Mesendoderm (in vitro differentiated cells): ENCODE data around the gene HMCN2.

Source experiments
- DNase-seq: peaks from one replicate; pipeline ENCODE4 v3.0.0; 2013
- H2AK5ac ChIP-seq: 2 replicates; pipeline ENCODE4 v1.6.1; 2013; ENCODE audit warnings: low read length, inconsistent platforms
- H2BK120ac ChIP-seq: 2 replicates; pipeline ENCODE4 v1.6.1; 2013; ENCODE audit warnings: low read depth, mild to moderate bottlenecking, low read length, moderate library complexity, mixed read lengths
- H2BK15ac ChIP-seq: replicated peaks from 2 replicates; pipeline ENCODE4 v1.6.1; 2013; ENCODE audit warnings: low read depth, mild to moderate bottlenecking, moderate library complexity
- H2BK5ac ChIP-seq: 2 replicates; pipeline ENCODE4 v1.6.1; 2013; ENCODE audit warnings: low read length, inconsistent platforms
- H3K18ac ChIP-seq: 2 replicates; pipeline ENCODE4 v1.6.1; 2013; ENCODE audit warnings: mild to moderate bottlenecking, low read length, mixed read lengths
- H3K23ac ChIP-seq: one replicate; pipeline ENCODE4 v1.6.1; 2013; ENCODE audit warnings: low read length
- H3K27ac ChIP-seq: 2 replicates; pipeline ENCODE4 v1.5.1; 2013; ENCODE audit warnings: low read depth, mild to moderate bottlenecking, inconsistent platforms, low read length, moderate library complexity
- H3K27me3 ChIP-seq: 2 replicates; pipeline ENCODE4 v1.6.1; 2013; ENCODE audit warnings: low read length, control low read depth, mild to moderate bottlenecking, inconsistent platforms; ENCODE audit not compliant: insufficient read depth, poor library complexity
- H3K36me3 ChIP-seq: 2 replicates; pipeline ENCODE4 v1.6.1; 2013; ENCODE audit warnings: low read length, inconsistent platforms; ENCODE audit not compliant: control insufficient read depth, insufficient read depth
- H3K4ac ChIP-seq: one replicate; pipeline ENCODE4 v1.6.1; 2013; ENCODE audit warnings: low read depth, mild to moderate bottlenecking, low read length, moderate library complexity
- H3K4me1 ChIP-seq: 2 replicates; pipeline ENCODE4 v1.6.1; 2013; ENCODE audit warnings: low read depth, low read length, inconsistent platforms; ENCODE audit not compliant: control insufficient read depth
- H3K4me2 ChIP-seq: 2 replicates; pipeline ENCODE4 v1.6.1; 2013; ENCODE audit warnings: low read length
- H3K4me3 ChIP-seq: 2 replicates; pipeline ENCODE4 v1.5.1; 2013; ENCODE audit warnings: mild to moderate bottlenecking, low read length
- H3K56ac ChIP-seq: one replicate; pipeline ENCODE4 v1.6.1; 2013; ENCODE audit warnings: low read length
- H3K79me1 ChIP-seq: 2 replicates; pipeline ENCODE4 v1.6.1; 2013; ENCODE audit warnings: low read length, inconsistent platforms
- H3K79me2 ChIP-seq: 2 replicates; pipeline ENCODE4 v1.6.1; 2013; ENCODE audit warnings: mild to moderate bottlenecking, low read length; ENCODE audit not compliant: control insufficient read depth, insufficient read depth
- H3K9ac ChIP-seq: 2 replicates; pipeline ENCODE4 v1.6.1; 2013; ENCODE audit warnings: low read length, inconsistent platforms
- H4K5ac ChIP-seq: one replicate; pipeline ENCODE4 v1.6.1; 2013; ENCODE audit warnings: low read length
- H4K8ac ChIP-seq: one replicate; pipeline ENCODE4 v1.6.1; 2013; ENCODE audit warnings: low read depth, mild to moderate bottlenecking, control low read depth, low read length, moderate library complexity
- WGBS: extraction: QIAGEN DNeasy Blood & Tissue Kit; methylation state at CpG from one replicate; pipeline ENCODE4 v1.1.7; 2013; ENCODE audit warnings: low lambda C conversion rate, missing lambda C conversion rate; ENCODE audit not compliant: insufficient coverage; ENCODE audit errors: extremely low coverage; 5-methylcytosine and 5-hydroxymethylcytosine counted together

The HMCN2 gene

GRCh38 chr9:130325921-130326320 lies 60.4 kb downstream of the HMCN2 start:
- Histone ChIP-seq H3K27me3 (no peaks in the 10 kb centered on the region), H3K4me2 (no peak overlapping the region)

GRCh38 chr9:130327070-130327780 lies 61.7 kb downstream of the HMCN2 start:
- H3K4me1 ChIP-seq, result no peaks in the 10 kb centered on the region
- no peak overlapping the region for H3K4ac ChIP-seq
- no peak overlapping the region for H3K56ac ChIP-seq
- H3K4me2 ChIP-seq, result no peak overlapping the region
- no peak overlapping the region for H4K5ac ChIP-seq
- H3K18ac ChIP-seq, result no peak overlapping the region
- peak; percentile 61 for DNase-seq
- H3K9ac ChIP-seq, result no peak overlapping the region
- no peaks in the 10 kb centered on the region for H3K27me3 ChIP-seq
- no peak overlapping the region for H4K8ac ChIP-seq
- no peak overlapping the region for H3K27ac ChIP-seq
- no peak overlapping the region for H3K4me3 ChIP-seq
- H3K23ac ChIP-seq, result no peak overlapping the region
- no peak overlapping the region for H2BK120ac ChIP-seq
- no peaks in the 10 kb centered on the region for H3K36me3 ChIP-seq
- H3K79me1 ChIP-seq, result no peaks in the 10 kb centered on the region
- H3K79me2 ChIP-seq, result no peaks in the 10 kb centered on the region
- no peak overlapping the region for H2BK5ac ChIP-seq
- H2BK15ac ChIP-seq, result no peak overlapping the region
- WGBS, result no CpG with 5 or more reads among the region's 15 CpGs
- H2AK5ac ChIP-seq, result no peak overlapping the region

More at GRCh38 chr9:130325921-130326320, 60.4 kb downstream of the HMCN2 start:
- Histone ChIP-seq H3K23ac (no peak overlapping the region), H3K4me1 (no peaks in the 10 kb centered on the region), H3K9ac (no peak overlapping the region), H2BK120ac (no peak overlapping the region), H3K79me1 (no peaks in the 10 kb centered on the region), H4K8ac (no peak overlapping the region), H4K5ac (no peak overlapping the region), H3K4me3 (no peak overlapping the region), H3K27ac (no peak overlapping the region), H2BK15ac (no peak overlapping the region), H3K4ac (no peak overlapping the region), H3K79me2 (no peaks in the 10 kb centered on the region), H3K18ac (no peak overlapping the region), H2AK5ac (no peak overlapping the region), H3K36me3 (no peaks in the 10 kb centered on the region), H3K56ac (no peak overlapping the region), H2BK5ac (no peak overlapping the region)
- no peak for DNase-seq
- no CpG with 5 or more reads among the region's 7 CpGs for WGBS

GRCh38 chr9:130327781-130328348 lies 62.3 kb downstream of the HMCN2 start:
- Histone ChIP-seq H2BK15ac (no peak overlapping the region), H3K4me1 (no peaks in the 10 kb centered on the region), H3K79me1 (no peaks in the 10 kb centered on the region), H2BK120ac (no peak overlapping the region), H3K27ac (no peak overlapping the region), H3K27me3 (no peaks in the 10 kb centered on the region), H3K4me2 (no peak overlapping the region), H3K23ac (no peak overlapping the region), H4K5ac (no peak overlapping the region), H2BK5ac (no peak overlapping the region), H3K56ac (no peak overlapping the region), H3K4me3 (no peak overlapping the region), H3K9ac (no peak overlapping the region), H2AK5ac (no peak overlapping the region), H3K36me3 (no peaks in the 10 kb centered on the region), H3K4ac (no peak overlapping the region), H3K79me2 (no peaks in the 10 kb centered on the region), H4K8ac (no peak overlapping the region), H3K18ac (no peak overlapping the region)
- DNase-seq, result no peak
- no CpG with 5 or more reads among the region's 19 CpGs for WGBS

- H3K79me1 ChIP-seq, result no peaks in the 10 kb centered on the region
- no peaks in the 10 kb centered on the region for H3K79me2 ChIP-seq
- WGBS, result no CpG with 5 or more reads among the region's 15 CpGs
- no peak overlapping the region for H4K8ac ChIP-seq
- no peak for DNase-seq
- no peak overlapping the region for H2BK5ac ChIP-seq
- H3K4me2 ChIP-seq, result no peak overlapping the region
- no peak overlapping the region for H3K56ac ChIP-seq
- H3K4me3 ChIP-seq, result no peak overlapping the region
- no peaks in the 10 kb centered on the region for H3K36me3 ChIP-seq
- H2BK120ac ChIP-seq, result no peak overlapping the region
- no peak overlapping the region for H3K18ac ChIP-seq
- no peak overlapping the region for H2BK15ac ChIP-seq
- H3K27ac ChIP-seq, result no peak overlapping the region
- no peak overlapping the region for H4K5ac ChIP-seq
- no peak overlapping the region for H2AK5ac ChIP-seq
- no peak overlapping the region for H3K9ac ChIP-seq
- H3K23ac ChIP-seq, result no peak overlapping the region
- H3K4me1 ChIP-seq, result no peaks in the 10 kb centered on the region
- H3K4ac ChIP-seq, result no peak overlapping the region
- H3K27me3 ChIP-seq, result no peaks in the 10 kb centered on the region
Measured at GRCh38 chr9:130328349-130328801, 62.8 kb downstream of the HMCN2 start.

- H3K9ac ChIP-seq, result no peak overlapping the region
- H3K4me2 ChIP-seq, result no peak overlapping the region
- no peak overlapping the region for H2BK120ac ChIP-seq
- H3K4me3 ChIP-seq, result no peak overlapping the region
- no peaks in the 10 kb centered on the region for H3K27me3 ChIP-seq
- no peak overlapping the region for H3K4ac ChIP-seq
- H3K56ac ChIP-seq, result no peak overlapping the region
- no peaks in the 10 kb centered on the region for H3K79me2 ChIP-seq
- no peaks in the 10 kb centered on the region for H3K36me3 ChIP-seq
- H3K79me1 ChIP-seq, result no peaks in the 10 kb centered on the region
- H3K27ac ChIP-seq, result no peak overlapping the region
- no peak overlapping the region for H3K18ac ChIP-seq
- H2BK15ac ChIP-seq, result no peak overlapping the region
- no peaks in the 10 kb centered on the region for H3K4me1 ChIP-seq
- H4K8ac ChIP-seq, result no peak overlapping the region
- H4K5ac ChIP-seq, result no peak overlapping the region
- WGBS, result no CpG with 5 or more reads among the region's 2 CpGs
- DNase-seq, result no peak
- H2BK5ac ChIP-seq, result no peak overlapping the region
- H2AK5ac ChIP-seq, result no peak overlapping the region
- H3K23ac ChIP-seq, result no peak overlapping the region
Measured at GRCh38 chr9:130329061-130329460, 63.5 kb downstream of the HMCN2 start.
